ENCODE measurements around the gene IFIT2.

GRCh38 chr10:89258881-89259280 lies 43.0 kb upstream of the IFIT2 start:
- TF ChIP-seq ZNF274 (IDR thresholded peaks at IDR 0.05; ENCODE audit: low read depth, low read length) (no peak), YY1 (IDR thresholded peaks at IDR 0.05; ENCODE audit: insufficient read depth, insufficient read length) (no peak), SUZ12 (IDR thresholded peaks at IDR 0.05; ENCODE audit: extremely low read depth, insufficient read depth, insufficient read length) (no peak)

Measured in NT2/D1 (cell line).